Stimulated activated CD4-positive, alpha-beta T cell treated with anti-CD3 and anti-CD28 coated beads, Interleukin-1b, Interleukin-23, amount 100 ng/mL, for 1 hour (primary cell): ENCODE results near the gene DPH3.

Experiments used
- DNase-seq, 2 donors: peaks; one replicate each; pipeline ENCODE4 v3.0.0-alpha.2; 2020; ENCODE audit warnings: low read depth in 2 of 2

Gene DPH3

DNA sequence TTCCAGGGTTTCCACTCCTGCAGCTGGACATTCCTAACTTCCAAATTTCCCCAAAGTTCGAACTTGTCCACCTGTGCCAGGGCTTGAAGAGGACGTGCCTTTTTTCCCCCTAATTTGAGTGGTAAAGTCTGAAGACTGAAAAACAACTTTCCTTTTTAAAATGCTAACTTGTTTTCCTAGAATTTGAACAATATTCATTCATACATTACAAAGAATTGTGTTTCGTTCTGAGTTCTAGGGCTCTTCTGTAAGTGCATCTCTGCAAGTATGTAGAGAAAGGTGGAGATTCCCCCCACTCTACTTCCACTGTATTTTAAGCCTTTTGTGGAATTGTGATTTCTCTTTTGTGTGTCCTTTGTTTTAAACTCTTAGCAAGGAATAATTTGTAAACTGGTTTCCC lies 9.4 kb downstream of the DPH3 start:
- no peak for DNase-seq

DNA sequence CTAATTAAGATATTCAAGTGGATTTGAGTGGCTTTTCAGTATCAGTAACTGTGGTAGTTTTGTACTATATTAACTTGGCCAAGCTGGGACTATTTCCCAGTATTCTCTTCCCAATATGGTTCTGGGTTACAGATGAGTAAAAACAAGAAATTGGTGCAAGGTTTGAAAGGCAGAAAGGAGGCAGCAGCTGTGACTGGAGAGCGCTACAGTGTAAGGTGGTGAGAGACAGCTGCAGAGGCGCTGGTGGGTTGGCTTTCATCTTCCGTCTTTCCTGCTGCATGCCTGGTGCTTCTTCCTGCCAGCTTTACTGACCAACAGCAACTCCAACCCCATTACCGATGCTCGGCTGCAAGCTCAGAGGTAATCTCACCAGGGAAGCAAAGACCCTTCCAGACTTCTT lies 9.8 kb downstream of the DPH3 start:
- no peak for DNase-seq

DNA sequence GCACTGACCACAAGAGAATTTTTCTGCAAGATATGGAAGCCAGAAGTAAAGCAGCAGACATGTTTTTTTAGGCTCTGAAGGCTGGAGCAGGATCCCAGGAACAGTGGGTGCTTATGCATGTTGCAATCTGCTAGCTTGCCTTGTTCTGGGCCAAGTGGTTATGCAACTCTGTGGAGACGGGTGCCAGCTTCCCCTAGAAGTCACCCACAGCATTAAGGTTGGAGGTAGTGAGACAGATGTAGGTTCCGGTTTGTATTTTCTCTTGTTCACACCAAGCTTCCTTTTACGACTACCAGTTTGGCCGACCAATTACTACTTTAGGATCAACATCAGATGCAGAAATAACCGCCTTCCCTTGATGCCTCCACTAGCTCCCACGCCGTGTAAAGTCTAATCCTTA lies 11.1 kb downstream of the DPH3 start:
- DNase-seq, result no peak

DNA sequence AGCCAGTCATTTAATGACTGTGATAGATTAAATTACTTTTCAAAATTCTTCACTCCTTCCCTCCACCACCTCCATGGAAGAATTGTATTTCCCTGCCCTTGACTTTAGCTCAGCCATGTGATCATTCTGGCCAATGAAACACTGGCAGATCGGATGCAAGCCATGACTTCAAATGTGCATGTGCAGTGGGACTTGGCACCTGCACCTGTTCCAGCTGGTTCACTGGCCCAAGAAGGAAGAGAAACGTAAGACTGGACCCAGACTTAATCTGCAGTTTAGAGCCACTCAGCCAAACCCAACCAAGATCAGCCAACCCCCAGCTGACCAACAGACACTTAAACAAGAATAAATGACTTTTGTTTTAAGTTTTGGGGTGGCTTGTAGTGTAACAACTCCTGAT lies 11.8 kb downstream of the DPH3 start:
- no peak for DNase-seq

DNA sequence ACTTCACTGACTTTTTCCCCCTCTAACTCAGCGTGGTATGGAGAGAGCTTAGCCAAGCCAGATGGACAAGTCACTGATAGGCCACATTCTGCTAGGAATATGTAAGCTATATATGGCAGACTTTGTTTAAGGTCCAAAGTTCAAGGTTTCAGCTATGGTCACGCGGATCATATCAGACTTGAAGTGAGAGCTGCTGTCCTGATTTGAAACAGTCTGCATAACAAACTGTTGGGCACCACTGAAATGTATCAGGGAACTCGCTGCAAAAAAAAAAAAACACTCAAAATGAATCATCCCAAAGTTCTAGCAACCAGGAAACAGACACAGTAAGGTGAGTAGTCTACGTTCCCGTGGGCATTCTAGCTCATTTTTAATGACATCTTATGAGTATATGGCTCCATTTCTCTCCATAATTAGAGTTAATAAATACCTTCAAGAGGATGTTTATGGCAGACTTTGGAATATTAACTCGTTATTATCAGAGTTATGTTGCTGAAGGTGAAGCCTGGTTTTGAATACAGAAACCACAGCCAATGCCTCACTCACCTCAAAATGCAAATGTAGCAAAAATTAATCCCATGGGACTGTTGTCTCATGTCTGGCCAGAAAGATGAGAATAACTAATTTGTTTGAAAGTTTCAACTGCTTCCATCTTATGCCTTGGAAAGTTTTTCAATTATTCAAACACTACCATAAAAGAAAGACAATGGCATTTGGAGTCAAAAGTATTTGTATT lies 12.3 kb downstream of the DPH3 start:
- no peak for DNase-seq

DNA sequence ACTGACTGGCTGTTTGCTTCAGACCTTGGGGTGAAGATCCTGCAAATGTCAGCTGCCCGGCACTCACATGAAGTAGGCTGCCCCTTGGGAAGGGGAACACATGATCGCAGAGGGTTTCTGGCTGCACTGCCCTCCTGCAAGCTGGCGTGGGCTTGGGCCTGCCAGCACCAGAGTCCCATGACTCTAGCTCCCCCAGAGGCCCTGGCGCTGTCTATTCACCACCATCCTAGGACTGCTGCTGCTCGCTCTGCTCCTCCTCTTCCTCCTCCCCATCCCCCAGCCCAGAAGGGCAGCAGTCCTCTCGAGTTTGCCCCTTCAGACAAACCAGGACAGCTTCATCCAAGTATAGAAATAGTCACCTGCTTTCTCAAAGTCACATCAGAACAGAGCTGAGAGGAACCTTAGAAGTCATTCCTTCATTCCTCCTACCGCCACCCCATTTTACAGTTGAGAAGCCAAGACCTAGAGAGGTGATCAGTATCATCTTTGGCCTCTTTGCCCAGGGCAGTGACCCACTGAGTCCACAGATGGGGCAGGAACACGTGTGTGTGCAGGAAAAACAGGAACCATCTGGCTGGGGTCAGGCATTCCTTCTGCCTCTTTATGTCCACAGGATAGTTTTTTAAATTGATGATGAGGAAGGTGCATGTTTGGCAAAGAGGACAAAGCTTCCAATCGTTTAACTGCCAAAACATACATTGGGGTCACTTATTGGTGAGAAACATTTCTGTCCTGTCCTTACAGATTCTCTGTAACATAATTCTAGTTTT lies 13.2 kb downstream of the DPH3 start:
- no peak for DNase-seq

DNA sequence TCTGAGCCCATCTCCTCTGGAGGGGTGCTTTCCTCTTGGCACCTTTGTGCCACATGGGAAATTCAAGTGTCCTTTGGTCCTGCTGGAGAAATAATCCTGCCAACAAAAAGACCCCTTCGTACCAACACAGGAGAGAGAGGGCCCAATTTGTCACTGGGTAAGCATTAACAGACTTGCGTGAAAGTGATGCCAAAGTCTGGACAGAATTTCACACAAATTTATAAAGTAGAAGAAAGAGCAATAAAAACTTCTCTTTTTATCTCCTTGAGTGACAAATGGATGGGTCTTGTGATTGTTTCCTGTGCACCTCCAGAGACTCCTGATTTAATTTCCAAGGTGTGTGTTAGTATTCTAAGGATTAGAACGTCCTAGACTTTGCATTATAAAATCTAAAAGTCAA lies 14.9 kb downstream of the DPH3 start:
- DNase-seq, result no peak

- DNase-seq, result no peak
These were observed 15.4 kb downstream of the DPH3 start for GRCh38 chr3:16249336-16249735.

GRCh38 chr3:16248556-16248955 lies 16.2 kb downstream of the DPH3 start:
- no peak for DNase-seq

DNA sequence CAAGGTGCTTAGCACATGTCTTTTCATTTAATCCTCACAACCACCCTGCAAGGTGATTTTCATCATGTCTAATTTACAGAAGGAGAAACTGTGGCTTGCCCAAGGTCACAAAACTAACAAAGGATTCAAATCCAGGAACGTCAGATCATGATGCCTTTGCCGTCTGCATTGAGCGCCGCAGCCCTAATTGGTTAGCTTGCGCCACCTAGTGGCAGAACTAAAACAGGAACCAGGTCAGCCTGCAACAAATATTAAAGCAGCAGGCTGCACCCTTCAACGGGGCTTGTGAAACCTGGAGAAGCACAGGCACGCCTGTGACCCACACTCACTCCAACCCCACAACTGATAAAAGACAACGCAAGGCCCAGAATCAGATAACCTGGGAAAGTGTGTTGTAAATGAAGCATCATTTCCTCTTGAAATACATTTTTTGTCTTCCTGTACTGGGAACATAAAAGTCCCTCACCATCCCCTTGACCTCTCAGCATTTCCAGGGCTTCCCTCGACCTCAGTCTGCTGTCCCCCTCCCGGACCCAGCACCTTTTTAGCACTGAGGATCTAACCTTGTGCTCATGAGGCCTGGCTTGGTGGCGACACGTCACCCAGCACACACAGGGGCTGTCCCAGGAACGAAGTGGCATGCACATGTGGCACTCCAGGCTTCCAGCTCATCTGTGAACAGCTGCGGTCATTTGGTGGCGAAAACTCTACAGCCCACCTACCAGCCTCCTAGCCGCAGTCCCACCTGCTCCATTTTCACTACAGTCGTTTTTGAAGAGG lies 17.3 kb downstream of the DPH3 start:
- peak; percentile 44 to 59 for DNase-seq

DNA sequence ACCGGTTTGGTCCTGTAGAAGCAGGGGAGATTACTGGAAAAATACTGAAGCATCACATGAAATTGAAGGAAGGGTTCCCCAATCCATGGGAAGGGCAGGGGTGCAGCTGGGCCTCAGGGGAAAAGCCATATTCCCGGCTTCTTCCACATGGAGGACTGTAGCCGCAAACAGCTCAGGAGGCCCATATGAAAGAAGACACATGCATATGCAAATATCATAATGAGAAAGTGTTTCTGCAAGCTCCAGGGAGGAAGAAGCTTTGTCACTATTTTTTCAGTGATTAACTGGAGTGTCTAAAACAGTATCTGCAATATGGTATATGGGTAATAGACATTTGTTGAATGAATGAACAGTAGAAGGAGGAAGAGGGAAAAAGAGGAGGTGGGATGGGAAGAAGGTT lies 19.1 kb downstream of the DPH3 start:
- DNase-seq, result no peak

- DNase-seq, result no peak
These were observed 20.8 kb downstream of the DPH3 start for GRCh38 chr3:16243706-16244490.

GRCh38 chr3:16242177-16242576 lies 22.6 kb downstream of the DPH3 start:
- DNase-seq, result no peak

GRCh38 chr3:16241225-16241624 lies 23.5 kb downstream of the DPH3 start:
- no peak for DNase-seq

DNA sequence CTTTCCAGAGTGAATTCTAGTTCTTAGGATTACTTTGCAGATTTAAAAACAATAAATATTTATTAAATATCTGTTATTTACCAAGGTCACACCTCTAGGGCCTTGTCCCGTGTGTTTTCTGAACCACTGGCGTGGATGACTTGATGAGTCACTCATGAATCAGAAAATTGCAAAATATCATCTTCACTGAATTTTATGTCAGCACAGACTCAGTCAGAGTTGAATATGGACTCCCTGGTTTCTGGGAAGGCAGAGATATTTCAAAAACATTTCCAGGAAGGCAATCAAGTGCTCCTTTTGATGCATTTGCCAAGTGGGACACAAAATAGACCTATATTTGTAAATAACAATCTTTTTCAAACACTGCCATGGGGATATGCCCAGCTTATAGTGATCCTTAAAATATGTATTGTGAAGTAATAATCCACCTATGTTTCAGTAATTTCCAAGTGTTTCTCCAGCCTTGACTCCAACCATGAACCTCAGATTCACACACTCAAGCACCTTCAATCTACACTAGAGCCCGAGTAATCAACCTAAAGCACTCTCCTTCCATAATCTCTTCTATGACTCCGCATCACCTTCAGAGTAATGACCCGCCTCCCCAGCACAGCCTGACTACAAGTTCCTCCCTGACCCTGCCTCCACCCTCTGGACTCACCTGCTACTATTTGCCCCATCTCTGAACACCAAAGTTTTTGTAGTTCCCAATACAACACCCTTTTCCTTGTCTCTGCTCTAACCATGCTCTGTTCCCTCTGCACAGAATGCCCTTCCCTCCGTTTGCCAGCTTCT lies 24.3 kb downstream of the DPH3 start:
- no peak for DNase-seq

DNA sequence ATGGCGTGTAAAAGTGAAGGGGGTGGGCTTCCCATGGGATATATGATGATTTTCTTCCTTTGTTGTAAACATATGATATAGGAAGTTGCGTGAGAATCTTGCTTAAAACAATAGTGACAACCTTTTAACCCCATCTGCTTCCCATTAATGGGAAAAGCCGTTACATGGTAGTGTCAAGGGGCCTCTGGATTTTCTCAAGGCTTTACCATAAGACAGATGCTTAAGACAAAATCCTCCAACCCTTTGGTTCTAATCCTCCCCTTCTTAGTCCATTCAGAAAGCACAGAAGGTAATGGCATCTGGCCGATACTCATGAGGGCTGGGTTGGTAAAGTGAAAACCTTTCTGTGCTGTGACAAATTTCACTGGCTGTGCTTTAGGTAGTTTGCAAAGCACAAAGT lies 25.0 kb downstream of the DPH3 start:
- no peak for DNase-seq

- DNase-seq, result no peak
These were observed 25.5 kb downstream of the DPH3 start for GRCh38 chr3:16239086-16239770.

DNA sequence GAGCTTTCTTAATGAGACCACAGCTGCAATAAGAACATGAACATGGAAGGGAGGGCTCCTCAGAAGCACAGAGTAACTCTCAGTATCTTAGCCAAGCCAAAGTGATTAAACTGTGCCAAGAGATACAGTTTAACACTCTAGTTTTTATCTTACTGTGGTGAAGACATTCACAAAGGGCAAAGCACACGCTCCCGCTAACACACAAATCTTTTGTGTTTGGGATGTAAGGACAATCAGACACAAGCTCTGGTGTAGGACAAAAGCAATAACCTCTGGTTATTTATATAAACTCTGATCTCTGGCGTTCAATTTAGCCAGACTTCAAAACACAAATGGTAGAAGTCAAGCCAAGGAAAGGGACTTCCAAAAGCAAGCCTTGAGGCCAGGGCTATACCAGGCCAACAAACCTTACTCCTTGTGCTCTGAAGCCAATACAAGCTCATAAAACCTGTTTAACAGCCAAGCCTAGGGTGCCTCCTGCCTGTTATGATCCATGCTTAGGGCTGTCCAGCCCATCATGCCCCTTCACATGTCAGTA lies 27.8 kb downstream of the DPH3 start:
- DNase-seq, result no peak

DNA sequence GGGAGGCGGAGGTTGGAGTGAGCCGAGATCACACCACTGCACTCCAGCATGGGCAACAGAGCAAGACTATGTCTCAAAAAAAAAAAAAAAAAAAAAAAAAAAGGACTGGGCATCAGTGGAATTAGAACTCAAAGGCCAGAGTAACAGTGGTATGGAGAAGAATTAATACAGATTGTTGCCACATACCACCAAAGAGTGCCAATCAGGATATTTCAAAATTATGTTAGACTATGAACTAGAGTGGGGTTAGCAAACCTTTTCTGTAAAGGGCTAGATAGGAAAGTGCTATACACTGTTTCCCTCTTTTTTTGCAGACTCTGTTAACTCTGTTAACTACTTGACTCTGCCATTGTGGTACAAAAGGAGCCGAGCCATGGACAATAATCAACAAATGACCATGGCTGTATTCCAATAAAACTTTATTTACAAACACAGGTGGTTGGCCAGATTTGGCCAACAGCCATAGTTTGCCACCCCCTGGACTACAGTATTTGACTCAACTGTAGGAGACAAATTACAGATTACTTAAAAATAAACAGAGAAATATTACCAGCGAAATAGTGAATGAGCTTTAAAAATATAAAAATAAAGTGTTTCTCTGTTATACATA lies 28.6 kb downstream of the DPH3 start:
- DNase-seq, result no peak

DNA sequence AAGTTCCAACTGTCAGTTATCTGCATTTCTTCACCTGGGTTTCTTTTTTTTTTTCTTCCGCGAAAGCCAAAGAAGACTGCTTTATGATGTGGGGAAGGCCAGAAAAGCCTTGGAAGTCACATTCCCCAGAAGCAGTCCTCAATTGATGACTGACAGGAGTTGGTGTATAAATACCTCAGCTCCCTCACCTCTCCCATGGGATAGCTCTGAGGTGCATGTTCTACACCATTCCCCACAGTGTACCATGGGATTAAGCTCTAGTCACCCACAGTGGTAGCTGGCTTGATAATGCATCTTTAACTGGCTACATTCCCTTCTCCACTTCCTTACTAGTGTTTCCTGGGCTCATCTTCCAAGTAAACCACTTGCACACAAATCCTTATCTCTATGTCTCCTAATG lies 30.5 kb downstream of the DPH3 start:
- no peak for DNase-seq
